Mesothelial cell of epicardium (in vitro differentiated cells): Measurements from ENCODE around the gene CCDC146. TPM values are rescaled to one million over a fixed set of nuclear protein-coding genes. Genes with fewer than 3 reads are reported as not detected.
"Not testable (repeated sequence)": the region's sequence is repeated elsewhere in the genome, so short reads cannot be mapped to it uniquely, and the experiment has no call there.

Experiments
- DNase-seq, 2 experiments: peaks; one replicate each; pipeline ENCODE4 v3.0.0; 2021; ENCODE audit warnings: low spot score in 2 of 2; ENCODE audit not compliant: unreplicated experiment in 2 of 2
- H3K27ac Mint-ChIP-seq: 2 replicates; pipeline ENCODE4 v1.8.0; 2021; ENCODE audit warnings: mixed read lengths
- H3K27me3 Mint-ChIP-seq: 2 replicates; pipeline ENCODE4 v1.8.0; 2021; ENCODE audit warnings: low read depth, mixed read lengths
- H3K36me3 Mint-ChIP-seq: 2 replicates; pipeline ENCODE4 v1.8.0; 2021; ENCODE audit warnings: mixed read lengths
- H3K4me1 Mint-ChIP-seq: 2 replicates; pipeline ENCODE4 v1.8.0; 2021; ENCODE audit warnings: mixed read lengths
- H3K4me3 Mint-ChIP-seq: 2 replicates; pipeline ENCODE4 v1.8.0; 2021; ENCODE audit warnings: mild to moderate bottlenecking, moderate library complexity, mixed read lengths
- H3K9me3 Mint-ChIP-seq: 2 replicates; pipeline ENCODE4 v1.8.0; 2021; ENCODE audit warnings: mixed read lengths
- total RNA-seq: library from RNA; stranded (reverse); gene quantifications from 3 replicates; pipeline ENCODE4 v1.2.1, GENCODE V29; 2021
- TF ChIP-seq, protein P1 (sequence below): fragments of 200-600 bp; sonication (generic); IDR thresholded peaks from one replicate; pipeline ENCODE4 v1.5.0; 2021; ENCODE audit warnings: antibody characterized with exemption; ENCODE audit not compliant: unreplicated experiment

Gene CCDC146
- total RNA-seq, 1 donor from 2014 or later, result 13.9 TPM

DNA sequence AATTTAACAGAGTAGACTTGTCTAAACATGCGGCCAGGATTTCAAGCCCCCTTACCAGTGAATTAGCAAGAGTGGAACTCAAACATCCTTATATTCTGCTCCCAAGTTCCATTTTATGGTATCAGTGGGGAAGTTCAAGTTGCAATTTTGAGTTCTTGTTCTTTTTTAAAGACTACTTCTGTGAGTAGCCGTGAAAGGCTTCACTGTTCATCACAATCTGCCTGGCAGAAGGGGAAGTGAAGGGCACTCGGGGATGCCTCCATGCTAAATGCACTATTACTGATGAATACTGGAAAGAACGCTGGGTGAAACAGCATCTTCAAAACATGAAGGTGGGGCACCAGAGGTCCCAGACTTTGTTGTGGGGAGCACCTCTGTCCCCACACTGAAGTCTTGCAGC lies 99.7 kb downstream of the CCDC146 start:
- Mint-ChIP-seq H3K36me3 (peaks cover 2% of the 10 kb centered on the region), H3K4me3 (no peak overlapping the region), H3K9me3 (peaks cover 17% of the 10 kb centered on the region), H3K4me1 (peaks cover 10% of the 10 kb centered on the region), H3K27me3 (no peaks in the 10 kb centered on the region), H3K27ac (no peak overlapping the region)
- TF ChIP-seq, protein P1, sequence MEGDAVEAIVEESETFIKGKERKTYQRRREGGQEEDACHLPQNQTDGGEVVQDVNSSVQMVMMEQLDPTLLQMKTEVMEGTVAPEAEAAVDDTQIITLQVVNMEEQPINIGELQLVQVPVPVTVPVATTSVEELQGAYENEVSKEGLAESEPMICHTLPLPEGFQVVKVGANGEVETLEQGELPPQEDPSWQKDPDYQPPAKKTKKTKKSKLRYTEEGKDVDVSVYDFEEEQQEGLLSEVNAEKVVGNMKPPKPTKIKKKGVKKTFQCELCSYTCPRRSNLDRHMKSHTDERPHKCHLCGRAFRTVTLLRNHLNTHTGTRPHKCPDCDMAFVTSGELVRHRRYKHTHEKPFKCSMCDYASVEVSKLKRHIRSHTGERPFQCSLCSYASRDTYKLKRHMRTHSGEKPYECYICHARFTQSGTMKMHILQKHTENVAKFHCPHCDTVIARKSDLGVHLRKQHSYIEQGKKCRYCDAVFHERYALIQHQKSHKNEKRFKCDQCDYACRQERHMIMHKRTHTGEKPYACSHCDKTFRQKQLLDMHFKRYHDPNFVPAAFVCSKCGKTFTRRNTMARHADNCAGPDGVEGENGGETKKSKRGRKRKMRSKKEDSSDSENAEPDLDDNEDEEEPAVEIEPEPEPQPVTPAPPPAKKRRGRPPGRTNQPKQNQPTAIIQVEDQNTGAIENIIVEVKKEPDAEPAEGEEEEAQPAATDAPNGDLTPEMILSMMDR, result no peak
- no peak for DNase-seq

DNA sequence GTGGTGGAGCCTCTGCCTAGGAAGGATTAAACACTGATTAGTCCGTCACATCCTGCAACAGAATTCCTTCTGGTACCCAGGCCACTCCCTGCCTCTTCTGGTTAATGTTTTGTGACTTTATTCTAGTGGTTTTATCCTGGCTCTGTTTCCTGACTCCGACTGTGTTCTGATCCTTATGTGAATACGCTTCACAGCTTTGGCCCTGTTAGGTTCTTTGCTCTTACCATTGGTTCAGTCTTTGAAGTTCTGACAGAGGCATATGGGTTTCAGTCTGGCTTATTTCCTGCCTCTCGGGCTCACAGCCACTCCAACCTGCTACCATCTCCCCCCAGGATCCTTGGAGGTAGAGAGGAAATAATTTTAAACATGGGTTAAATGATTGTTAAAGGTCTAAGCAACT lies 100.4 kb downstream of the CCDC146 start:
- H3K4me1 Mint-ChIP-seq, result peaks cover 10% of the 10 kb centered on the region

DNA sequence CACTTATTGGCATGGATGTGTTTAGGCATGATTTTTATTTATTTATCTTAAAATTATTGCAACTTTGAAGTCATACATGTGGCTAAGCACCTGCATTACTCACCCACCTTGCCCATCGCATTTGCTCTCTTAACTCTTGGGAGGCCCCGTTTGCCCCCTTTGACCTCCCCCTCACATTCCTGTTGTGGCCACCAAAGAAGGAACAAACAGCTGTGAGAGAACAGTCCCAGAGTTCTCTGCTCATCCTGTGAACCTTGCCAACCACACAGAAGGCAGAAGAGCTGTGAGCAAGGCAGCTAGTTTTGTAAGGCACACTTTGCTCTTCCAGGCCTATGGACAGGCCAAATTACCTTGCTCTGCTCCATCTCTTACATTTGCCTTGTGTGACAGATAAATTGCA lies 100.8 kb downstream of the CCDC146 start:
- H3K9me3 Mint-ChIP-seq, result peaks cover 17% of the 10 kb centered on the region
- peaks cover 2% of the 10 kb centered on the region for H3K36me3 Mint-ChIP-seq
- no peaks in the 10 kb centered on the region for H3K27me3 Mint-ChIP-seq
- DNase-seq, result no peak
- peaks cover 10% of the 10 kb centered on the region for H3K4me1 Mint-ChIP-seq
- no peak overlapping the region for H3K4me3 Mint-ChIP-seq
- H3K27ac Mint-ChIP-seq, result no peak overlapping the region
- TF ChIP-seq, protein P1, result no peak

More for the DNA sequence above, 100.4 kb downstream of the CCDC146 start:
- Mint-ChIP-seq H3K36me3 (peaks cover 2% of the 10 kb centered on the region), H3K9me3 (peaks cover 17% of the 10 kb centered on the region), H3K27ac (no peak overlapping the region), H3K27me3 (no peaks in the 10 kb centered on the region), H3K4me3 (no peak overlapping the region)
- TF ChIP-seq, protein P1, result no peak
- DNase-seq, result no peak

DNA sequence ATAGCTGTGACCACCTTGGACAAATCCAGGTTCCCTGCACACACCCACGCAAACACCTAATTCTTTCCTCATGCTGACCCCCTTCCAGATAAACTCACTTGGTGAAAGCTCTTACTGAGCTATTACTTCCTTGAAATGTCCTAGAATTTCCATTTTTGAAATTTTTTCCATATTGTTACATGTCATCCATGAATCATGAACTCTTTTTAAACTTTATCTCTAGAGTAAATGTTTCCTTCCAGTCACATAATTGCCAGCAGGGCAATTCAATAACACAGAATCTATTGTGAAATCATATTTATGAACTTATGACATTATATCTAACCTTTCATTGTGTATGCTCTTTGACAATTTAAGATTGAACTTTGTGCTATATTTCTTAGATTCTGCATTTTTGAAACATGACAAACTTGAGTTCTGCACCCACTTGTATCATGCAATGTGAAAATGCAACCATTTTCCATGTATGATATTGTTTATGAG lies 104.0 kb downstream of the CCDC146 start:
- H3K9me3 Mint-ChIP-seq, result peaks cover 16% of the 10 kb centered on the region
- TF ChIP-seq, protein P1, result no peak
- no peak overlapping the region for H3K27ac Mint-ChIP-seq
- no peak for DNase-seq
- no peaks in the 10 kb centered on the region for H3K27me3 Mint-ChIP-seq
- peaks cover 10% of the 10 kb centered on the region for H3K4me1 Mint-ChIP-seq
- H3K36me3 Mint-ChIP-seq, result no peaks in the 10 kb centered on the region
- H3K4me3 Mint-ChIP-seq, result no peak overlapping the region

DNA sequence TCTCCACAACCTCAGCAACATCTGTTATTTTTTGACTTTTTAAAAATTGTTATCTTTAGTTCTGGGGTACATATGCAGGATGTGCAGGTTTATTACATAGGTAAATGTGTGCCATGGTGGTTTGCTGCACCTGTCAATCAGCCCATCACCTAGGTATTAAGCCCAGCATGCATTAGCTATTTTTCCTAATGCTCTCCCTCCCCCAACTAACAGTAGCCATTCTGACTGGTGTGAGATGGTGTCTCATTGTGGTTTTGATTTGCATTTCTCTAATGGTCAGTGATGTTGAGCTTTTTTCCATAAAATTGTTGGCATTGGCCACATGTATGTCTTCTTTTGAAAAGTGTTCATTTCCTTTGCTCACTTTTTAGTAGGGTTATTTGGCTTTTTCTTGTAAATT lies 106.4 kb downstream of the CCDC146 start:
- H3K4me3 Mint-ChIP-seq, H3K27ac Mint-ChIP-seq, H3K27me3 Mint-ChIP-seq, H3K36me3 Mint-ChIP-seq, DNase-seq, H3K4me1 Mint-ChIP-seq: not testable (repeated sequence)
- H3K9me3 Mint-ChIP-seq, result peaks cover 12% of the 10 kb centered on the region

DNA sequence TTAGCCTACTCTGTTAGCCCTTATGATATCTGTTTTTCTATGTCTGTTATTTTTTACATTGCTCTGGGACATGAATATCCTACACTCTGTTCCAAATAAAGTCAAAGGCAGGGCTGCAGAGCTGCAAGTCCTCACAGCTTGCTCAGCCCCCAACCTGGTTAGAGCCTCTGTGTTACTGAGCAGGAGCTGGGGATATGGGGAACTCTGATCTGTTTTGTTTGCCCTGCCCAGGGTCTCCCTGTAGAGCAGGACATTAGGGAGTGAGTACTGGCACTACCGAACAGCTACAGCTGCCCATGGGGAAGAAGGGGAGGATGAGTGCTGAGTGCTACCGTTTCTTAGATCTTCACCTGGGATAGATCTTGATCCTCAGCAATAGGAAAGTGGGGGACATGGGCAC lies 110.1 kb downstream of the CCDC146 start:
- Mint-ChIP-seq H3K9me3 (peaks cover 12% of the 10 kb centered on the region), H3K4me1 (peaks cover 7% of the 10 kb centered on the region), H3K27ac (no peak overlapping the region), H3K4me3 (no peak overlapping the region), H3K27me3 (no peaks in the 10 kb centered on the region), H3K36me3 (no peaks in the 10 kb centered on the region)
- no peak for DNase-seq
- TF ChIP-seq, protein P1, result no peak
